ENCODE measurements around the gene MMP28. TPM values are rescaled to one million over a fixed set of nuclear protein-coding genes. Genes with fewer than 3 reads are reported as not detected.

The MMP28 gene
- total RNA-seq, 1 donor from 2014 or later, result 0.45 TPM

DNA sequence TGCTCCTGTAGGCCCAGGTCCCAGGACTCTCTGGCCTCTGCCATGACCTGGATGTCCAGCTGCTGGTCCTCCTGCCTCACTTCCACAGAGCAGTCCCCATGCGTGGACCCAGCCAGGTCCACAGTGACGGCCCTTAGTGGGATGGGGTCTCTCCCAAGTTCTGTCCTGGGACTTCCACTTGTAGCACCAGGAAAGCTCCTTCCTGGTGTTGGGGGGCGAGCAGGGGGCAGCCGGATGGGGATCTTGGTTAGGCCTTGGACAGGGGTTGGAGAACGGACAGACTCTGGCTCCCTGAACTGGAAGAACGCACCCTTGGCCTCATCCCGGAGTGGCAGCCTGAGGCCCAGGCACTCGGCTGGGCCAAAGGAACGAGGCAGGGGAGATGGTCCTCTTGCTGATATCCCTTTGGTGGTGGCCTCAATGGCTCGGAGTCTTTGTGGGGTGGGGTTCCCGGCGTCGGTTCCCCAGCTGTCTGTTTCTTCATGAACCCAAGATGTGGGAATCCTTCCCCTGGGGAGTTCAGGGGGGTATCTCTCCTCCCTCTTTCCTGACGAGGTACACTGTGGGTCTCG is 49.6 kb downstream of the MMP28 start:
- ATAC-seq, result no peak
- DNase-seq (ENCODE audit: low spot score), result no peak

DNA sequence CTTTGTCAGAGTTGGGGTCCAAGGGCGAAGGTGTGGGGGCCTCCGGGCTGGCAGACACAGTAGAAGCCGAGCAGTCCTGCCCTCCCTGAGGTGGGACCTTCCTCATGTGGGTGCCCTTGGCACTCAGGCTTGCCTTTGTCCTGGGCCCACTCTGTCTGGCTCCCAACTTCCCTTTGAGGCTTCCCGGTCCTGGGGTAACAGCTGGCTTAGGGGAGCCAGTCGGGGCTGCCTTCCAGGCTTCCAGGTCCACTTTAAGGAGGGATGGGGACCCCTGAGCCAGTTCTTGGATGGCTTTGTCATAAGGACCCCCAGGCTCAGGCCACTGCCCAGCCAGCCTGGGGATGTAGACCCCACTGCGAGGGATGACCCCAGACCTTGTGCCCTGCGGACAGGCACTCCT is 50.2 kb downstream of the MMP28 start:
- DNase-seq (ENCODE audit: low spot score) (no peak), ATAC-seq (no peak)

DNA sequence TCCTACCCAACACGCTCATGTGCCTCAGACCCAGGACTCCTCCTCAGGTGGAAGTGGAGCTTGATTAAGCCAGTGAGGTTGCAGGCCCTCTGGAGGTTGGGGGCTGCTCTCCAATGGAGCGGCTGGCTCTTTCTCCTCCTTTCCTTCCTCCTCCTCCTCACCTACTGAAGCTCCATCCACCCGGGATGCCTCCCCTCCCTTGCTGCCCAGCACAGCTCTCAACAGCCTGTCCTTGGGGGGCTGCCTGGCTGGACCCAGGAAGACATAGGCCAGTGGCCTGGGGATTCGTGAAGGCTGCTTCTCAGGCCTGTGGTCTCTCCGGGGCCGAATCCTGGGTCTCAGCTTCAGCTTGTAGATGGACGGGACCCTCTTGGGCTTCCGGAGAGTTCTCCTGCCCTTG is 50.6 kb downstream of the MMP28 start:
- ATAC-seq (no peak), DNase-seq (ENCODE audit: low spot score) (no peak)

DNA sequence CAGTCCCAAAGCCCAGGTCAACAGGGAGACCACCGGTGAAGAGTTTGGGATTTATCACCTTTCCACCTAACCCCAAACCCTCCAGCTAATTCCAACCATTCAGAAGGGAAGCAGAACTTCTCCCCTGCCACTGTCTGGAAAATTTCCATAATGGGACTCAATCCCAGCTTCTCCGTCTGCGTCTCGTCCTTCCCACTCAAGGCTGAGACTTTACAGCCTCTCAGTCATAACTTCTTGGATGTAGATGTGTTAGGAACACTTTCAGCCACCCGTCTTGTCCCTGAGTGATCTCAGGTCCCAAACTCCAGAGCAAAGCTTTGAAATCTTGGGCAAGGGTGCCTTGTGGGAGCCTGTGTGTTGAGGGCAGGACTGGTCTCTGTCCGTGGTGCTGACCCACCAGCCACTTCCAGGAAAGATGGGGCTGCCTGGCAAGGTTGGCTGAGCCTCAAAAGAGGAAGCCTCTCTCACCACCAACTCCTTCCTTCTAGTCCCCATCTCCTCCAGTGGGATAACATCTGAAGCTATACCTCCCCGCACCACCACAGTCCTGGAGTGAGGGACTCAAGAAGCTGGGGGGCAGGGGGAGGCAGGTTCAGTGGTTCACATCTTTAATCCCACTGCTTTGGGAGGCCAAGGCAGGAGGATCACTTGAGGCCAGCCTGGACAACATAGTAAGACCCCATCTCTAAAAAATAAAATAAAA is 51.7 kb downstream of the MMP28 start:
- no peak for DNase-seq (ENCODE audit: low spot score)
- no peak for ATAC-seq

DNA sequence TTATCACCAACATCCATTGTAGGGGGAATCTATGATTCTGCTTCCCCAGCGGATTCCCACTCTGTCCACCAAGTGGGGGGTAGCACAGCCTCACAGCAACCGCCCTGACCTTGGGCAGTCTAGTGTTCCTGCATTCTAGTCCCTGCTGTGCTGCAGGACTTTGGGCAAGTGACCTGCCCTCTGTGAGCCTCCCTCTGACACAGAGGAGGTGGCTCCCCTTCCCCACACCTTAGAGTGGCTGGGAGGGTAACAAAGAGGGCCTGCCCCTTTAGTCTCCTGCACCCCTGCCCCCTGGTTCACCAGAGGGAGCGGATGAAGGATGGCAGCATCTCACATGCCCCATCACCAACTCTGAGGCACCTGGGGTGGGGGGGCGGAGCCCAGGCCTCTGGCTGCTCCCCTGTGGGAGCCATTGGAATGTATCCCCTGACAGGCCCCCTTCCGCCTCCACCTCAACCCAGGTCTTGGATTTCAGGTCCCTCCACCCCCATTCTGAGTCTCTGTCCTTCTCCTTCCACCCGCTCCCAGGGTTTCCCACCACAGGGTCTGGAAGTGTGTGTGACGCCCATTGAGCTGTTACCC is 52.5 kb downstream of the MMP28 start:
- ATAC-seq, result no peak
- no peak for DNase-seq (ENCODE audit: low spot score)

DNA sequence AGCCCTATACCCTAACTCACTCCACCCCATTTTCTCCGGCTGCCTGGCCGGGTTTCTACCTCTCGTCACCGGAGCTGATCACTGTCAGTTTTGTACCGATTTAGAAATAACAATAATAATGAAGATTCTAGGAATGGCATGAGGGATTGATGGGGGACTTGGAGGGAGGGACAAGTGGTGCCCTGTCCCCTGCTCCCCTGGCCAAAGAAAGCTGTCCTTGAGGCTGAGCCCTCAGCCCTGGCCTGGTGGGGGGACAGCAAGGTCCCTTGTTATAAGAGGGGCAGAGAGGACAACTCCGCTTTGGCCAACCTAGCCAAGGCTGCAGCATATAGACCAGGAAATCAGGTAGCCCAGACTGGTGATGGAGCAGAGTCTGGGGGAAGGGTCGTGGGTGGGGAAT is 52.9 kb downstream of the MMP28 start:
- no peak for ATAC-seq
- no peak for DNase-seq (ENCODE audit: low spot score)

DNA sequence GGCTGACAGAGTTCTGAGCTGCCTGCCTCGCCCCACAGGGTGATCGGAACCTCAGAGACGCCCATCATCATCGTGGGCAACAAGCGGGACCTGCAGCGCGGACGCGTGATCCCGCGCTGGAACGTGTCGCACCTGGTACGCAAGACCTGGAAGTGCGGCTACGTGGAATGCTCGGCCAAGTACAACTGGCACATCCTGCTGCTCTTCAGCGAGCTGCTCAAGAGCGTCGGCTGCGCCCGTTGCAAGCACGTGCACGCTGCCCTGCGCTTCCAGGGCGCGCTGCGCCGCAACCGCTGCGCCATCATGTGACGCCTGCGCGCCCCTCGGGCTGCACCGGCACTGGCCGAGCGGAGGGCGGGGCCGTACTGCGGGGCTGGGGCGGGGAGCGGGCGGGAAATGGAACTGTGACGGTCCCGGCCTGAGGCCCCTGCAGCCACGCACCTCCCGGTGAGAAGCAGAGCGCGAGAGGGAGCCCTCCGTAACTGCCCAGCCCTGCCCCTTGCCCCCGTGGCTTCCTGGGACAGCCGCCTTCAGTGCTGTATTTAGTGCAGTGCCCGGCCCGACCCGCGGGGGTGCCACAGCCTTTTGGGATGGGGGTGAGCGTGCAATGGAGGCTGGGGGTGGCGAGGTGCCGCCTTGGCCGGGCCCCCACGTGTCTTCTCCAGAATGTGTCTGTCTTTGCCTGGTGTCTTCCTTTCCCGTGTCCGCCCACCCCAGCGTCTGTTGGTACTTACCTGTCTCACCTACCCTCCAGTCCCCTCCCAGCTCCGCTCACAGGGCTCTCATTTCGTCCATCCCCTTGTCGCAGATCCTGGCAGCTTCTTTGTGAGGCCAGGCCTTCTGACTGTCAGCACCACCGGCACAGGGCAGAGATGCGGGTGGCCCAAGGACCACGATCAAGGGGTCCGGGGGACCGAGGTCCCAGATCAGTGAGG is 54.2 kb downstream of the MMP28 start:
- ATAC-seq, result peak; percentile 45
- no peak for DNase-seq (ENCODE audit: low spot score)

DNA sequence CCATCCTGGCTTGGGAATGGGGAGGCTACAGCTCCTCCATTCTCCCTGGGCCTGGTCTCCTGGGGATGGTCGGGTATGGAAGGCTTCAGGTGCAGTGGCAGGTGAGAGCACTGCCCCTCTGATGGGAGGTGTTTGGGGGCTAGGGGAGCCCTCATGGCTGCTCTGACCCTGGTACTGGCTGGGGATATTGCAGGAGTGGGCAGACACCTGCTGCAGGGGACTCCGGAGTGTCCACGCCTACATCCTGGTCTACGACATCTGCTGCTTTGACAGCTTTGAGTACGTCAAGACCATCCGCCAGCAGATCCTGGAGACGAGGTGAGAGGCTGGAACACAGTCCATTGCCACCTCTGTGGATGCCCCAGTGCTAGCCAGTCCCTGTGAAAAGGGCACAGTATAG is 55.2 kb downstream of the MMP28 start:
- ATAC-seq (no peak), DNase-seq (ENCODE audit: low spot score) (no peak)

DNA sequence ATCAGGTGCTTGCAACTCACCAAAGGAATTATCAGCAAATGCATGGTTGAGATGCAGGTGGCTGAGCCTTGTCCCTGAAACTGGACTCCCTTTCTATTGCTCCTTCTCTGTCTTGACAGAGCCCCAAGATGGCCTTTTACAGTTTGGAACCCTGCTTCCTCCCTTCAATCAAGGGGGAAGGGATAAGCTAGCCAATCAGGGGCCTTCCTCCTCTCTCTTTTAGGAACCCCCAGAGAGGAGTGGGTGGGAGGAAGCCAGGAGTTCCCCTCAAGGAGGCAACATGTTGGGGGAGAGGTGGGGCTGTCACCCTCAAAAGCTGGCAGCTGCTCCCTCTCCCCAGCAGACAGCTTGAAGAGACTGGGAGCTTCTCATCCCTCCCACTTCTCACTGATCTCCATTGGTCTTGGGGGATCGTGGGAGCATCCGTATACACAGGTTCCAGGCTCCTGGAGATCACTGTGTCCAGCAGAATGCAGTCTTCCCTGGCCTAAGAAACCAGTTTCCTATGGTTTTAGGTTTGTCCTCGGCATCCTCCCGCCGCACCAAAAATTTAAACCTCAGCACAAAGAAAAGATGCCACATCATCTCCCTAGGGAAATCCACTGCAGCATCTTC is 56.8 kb downstream of the MMP28 start:
- ATAC-seq (no peak), DNase-seq (ENCODE audit: low spot score) (no peak)

DNA sequence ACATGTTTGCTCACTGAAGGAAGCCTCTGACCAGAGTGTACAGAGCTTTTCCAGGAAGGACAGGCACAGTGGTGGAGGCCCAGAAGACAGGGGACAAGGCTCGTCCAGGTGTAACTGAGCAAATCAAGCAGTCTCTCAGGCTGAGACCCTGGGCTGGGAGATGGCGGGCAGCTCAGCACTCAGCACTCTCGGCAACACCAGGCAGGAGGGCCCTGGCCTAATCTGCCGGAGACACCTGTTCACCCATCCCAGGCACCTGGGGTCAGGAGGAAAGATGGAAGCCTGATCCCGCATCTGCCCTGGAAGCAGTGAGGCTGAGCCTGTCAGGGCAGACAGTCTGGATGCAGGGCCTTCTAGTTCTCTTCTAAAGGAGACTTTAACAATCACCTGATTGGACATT is 59.2 kb downstream of the MMP28 start:
- DNase-seq (ENCODE audit: low spot score) (no peak), ATAC-seq (no peak)

DNA sequence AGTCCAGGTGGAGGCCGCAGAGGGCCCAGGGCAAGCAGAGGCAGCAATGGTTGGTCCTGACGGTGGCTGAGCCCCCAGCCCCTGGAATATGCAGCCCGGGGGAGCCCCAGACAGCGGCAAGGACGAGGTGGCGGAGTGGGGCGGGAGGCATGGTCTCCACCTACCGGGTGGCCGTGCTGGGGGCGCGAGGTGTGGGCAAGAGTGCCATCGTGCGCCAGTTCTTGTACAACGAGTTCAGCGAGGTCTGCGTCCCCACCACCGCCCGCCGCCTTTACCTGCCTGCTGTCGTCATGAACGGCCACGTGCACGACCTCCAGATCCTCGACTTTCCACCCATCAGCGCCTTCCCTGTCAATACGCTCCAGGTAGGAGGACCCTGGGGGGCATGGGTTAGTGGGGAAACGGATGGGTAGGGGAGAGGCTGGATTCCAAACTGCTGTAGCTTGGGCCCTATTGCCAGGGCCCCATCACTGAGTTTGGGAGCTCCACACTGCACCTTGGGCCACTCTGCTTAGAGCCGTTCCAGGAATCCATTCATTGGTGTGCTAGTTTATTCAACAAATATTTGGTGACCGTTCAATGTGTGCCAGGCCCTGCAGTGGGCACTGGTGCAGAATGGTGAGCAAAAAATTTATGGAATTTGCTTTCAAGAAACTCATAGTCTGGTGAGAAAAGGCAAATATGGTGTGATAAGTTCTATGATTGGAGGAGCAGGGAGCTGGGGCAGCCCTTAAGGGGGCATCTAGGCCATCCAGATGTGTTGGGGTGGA is 60.2 kb downstream of the MMP28 start:
- DNase-seq (ENCODE audit: low spot score), result no peak
- no peak for ATAC-seq

DNA sequence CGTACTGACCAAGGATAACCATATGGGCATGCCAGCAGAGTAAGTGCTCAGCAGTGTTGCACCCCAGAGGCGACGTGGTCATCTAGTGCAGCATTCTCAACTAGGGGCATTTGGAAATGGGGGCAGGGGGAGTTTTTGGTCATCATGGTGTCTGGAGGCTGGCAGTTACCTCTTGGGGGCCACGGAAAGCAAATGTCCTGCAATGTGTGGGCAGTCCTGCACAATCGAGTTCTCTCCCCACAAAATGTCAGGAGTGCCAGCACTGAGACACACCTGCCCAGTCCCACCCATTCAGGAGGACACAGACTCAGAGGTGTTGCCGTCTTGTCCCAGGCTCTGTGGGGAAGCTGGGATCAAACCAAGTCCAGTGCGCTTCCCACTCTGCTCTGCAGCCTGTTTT is 61.0 kb downstream of the MMP28 start:
- ATAC-seq (no peak), DNase-seq (ENCODE audit: low spot score) (no peak)

DNA sequence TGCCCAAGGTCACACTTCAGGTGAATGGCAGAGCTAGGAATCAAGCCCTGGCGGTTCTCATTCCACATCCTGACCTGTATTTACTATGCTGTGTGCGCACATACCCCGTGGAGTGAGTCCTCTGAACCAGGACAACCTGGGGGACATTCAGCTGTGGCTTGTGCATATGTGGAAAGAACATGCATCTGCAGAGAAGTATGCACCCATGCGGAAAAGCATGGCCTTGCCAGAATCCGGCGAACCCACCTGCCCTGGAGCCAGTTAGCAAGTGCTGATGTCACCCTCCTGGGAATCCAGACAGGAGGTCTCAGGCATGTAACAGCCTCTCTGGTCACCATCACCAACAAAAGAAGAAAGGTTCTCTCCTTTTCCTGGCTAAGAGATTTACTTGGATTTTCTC is 62.1 kb downstream of the MMP28 start:
- DNase-seq (ENCODE audit: low spot score) (no peak), ATAC-seq (no peak)

DNA sequence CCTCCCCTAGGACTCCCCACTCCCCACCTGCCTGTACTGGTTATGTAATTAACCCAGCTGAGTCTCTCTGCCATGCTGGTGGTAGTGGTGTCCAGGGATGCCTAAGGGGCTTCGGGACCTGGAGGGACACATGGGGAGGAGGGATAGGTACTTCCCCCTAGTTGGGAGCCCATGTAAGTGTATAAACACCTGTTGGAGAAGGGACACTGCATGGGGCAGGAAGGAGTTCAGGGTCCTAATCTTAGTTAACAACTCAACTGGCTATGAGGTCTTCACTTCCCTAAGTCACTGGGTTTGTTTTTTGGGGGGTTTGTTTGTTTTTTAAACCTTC is 62.7 kb downstream of the MMP28 start:
- DNase-seq (ENCODE audit: low spot score), result no peak
- no peak for ATAC-seq

DNA sequence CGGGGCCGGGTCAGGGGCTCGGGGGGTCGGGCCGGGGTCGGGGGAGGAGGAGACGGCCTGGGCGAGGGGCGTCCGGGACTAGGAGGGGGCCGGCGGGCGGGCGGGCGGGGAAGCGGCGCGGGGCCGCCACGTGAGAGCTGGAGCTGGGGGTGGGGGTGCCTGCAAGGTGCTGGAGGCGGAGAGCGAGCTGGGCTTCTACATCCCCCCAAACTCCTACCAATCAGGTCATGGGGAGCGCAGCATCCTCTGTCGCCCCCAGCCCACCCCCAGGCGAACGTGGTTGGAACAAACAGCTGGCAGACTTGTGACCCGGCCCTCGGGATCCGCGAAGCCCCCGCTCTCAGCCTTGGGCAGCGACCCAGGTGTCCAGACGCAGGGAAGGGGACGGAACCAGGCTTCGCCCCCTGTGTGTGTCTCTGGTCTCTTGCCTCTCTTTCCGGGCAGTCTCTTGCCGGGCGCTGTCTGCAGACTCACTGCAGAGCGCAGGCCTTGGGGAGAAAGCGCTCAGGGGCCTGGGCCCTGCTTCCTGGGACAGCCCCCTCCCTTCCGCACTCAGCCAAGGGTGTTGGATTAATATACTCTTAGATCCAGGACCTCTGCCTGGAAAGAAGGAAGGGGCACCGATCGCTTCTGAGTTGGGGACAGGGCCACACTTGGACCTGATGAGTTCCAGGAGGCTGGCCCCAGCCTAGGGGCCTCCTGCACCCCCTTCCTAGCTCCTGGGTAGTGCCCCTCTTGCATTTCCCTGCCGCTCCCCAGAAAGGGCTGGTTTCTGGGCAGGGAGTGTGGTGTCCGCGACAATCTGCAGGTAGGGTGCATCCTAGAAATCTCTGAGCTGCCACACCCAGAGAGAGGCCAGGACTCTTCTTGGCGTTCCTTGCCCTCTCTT is 63.3 kb downstream of the MMP28 start:
- peak; percentile 42 for DNase-seq (ENCODE audit: low spot score)
- ATAC-seq, result peak; percentile 12

DNA sequence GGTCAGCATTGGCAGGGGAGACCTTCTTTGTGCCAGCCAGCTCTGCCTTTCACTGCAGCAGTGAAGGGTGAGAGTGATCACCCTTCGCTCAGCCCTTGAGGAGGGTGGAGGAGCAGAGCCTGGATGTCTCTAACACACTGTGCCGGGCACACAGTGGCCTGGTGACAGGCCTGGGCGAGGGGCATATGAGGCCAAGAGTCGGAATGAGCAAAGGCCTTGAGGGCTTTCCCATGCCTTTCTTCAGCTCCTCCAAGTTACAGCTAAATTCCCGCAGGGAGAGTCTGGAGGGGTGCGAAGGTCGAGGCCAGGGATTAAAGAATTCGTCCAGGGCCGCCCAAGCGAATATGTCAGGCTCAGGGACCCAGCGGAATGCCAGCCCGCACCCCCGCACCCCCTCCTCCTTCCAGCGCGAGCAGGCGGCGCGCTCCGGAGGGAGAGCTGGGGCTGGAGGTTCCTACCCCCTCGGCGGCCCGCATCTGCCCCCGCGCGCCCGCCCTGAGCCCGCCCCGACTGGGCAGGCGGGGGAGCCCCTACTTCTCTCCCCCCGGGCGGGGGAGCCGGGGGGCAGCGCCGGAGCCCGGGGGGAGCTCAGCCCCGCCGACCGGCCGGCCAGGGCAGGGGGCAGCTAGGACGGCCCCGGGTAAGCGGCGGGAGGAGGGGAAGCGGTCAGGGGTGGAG is 64.1 kb downstream of the MMP28 start, which contains the start of gene RASL10B:
Gene RASL10B (plus strand): TSS at position 401 of the 678 bp plus-strand sequence. CDS start 3,546 bp downstream, outside the sequence.
- peak; percentile 44 for DNase-seq (ENCODE audit: low spot score)
- peak; percentile 89 for ATAC-seq

DNA sequence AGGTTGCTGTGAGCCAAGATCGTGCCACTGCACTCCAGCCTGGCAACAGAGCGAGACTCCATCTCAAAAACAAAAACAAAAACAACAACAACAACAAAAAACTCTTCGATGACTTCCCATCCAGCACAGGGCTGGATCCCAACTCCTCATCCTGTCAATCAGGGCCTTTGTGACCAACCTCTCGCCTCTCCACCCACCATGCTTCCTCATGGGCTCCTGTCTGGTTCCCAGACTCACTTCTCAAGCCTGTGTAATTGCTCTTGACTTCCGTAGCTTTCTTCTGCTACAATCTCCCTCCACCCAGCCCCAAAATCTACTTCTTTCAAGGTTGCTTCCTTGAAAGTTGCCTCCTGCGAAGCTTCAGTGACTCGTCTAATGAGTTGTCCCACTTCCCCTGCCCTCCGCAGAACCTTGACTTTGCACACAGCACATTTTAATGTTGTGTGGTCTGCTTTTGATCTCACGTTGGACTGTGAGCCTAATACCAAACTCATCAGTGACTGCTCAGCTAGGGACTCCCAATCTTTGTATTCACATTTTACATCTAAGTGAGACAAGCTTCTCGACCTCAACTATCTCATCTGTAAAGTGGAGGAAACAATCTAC is 64.9 kb downstream of the MMP28 start:
- DNase-seq (ENCODE audit: low spot score) (peak; percentile 5), ATAC-seq (no peak)

DNA sequence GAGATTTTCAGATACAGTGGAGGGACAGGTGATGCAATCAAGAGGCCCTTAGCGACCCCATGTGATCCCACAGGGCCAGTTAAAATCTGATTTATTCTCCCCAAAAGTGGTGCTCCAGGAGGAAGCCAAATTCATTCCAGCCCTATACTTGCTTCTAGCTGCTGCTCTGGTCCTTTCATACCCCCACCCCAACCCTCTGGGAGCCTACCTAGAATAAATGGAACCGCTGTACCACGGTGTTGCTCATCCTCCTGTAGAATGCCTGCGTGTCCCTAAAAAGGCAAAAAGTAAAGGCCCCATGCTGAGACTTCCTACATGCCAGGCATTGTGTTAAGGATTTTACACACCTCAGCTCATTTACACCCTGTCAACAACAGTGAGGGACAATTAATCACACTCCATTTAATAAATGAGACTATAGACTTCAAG is 66.0 kb downstream of the MMP28 start:
- ATAC-seq (no peak), DNase-seq (ENCODE audit: low spot score) (peak; percentile 31)
